Left renal cortex interstitium (tissue), 4 donors: Measurements from ENCODE around the gene TMOD2. TPM values are rescaled to one million over a fixed set of nuclear protein-coding genes. Genes with fewer than 3 reads are reported as not detected.

Experiments
- DNase-seq, 4 donors: peaks; one replicate each; pipeline ENCODE4 v3.0.0-alpha.2; 2013; ENCODE audit warnings: low read depth in 4 of 4, low spot score in 2 of 4, missing footprints in 1 of 4
- polyA plus RNA-seq, 4 donors: library from polyadenylated mRNA; unstranded; fragments of 120-200 nt; gene quantifications; one replicate each; pipeline ENCODE4 v1.2.1, GENCODE V29; 2013; ENCODE audit not compliant: insufficient read length in 4 of 4

The TMOD2 gene
- polyA plus RNA-seq, 4 donors: 4.0 to 5.8 (median 4.3) TPM

DNA sequence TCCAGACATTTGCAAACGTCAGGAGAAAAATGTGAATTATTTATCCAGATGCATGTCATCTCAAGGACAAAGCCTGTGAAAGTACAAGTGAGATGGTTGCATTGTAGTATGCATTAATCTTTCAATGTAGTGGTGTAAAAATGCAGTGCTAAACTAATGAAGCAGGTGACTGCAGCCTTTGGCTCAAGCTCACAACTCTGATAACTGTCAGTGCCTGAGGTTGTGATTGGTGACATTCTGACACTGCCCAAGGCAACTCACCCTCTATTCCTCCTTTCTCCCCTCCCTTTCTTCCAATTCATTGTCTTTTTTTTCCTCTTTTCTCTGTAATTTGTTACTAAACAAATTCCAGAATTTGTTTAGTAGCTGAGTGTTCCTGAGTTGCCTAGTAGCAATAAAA lies 58.1 kb downstream of the TMOD2 start:
- no peak for DNase-seq

DNA sequence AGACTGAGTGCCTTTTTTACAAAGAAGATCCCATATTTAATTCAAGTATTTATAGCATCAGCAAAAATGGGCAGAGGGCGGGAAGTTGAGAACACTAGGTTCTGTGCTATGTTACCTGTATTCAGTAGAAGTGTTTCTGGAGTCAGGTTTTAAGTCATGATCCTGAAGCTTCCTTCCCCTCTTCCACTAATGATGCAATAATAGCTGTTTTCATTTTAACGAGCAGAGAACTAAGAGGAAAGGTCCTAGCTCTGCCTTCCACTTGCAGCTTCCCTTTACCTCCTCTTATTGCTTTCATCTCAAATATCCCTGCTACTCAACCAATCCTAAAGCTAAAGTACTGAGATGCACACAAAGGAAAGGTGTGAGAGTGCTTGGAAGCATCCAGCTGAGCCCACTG lies 61.2 kb downstream of the TMOD2 start:
- DNase-seq: no peak

DNA sequence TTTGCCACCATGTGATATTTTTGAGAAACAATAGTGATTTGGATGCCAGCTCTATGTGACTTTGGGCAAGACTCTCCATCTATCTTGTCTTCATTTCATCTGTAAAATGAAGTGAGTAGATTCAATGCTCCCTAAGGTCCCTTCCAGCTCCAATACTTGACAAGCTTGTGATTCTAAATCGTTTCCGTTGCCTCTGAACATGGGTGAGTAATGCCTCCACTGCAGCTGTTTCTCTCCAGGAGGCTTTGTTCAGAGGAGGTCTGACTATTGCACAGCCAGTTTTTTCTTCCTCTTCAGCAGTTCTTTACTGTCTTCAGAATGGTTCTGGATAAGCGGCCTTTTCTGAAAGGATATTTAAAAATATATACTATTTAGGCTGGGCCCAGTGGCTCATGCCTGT lies 63.2 kb downstream of the TMOD2 start:
- DNase-seq: no peak

- no peak for DNase-seq
Measured at GRCh38 chr15:51816611-51817010, 65.2 kb downstream of the TMOD2 start.

GRCh38 chr15:51818150-51818549 lies 66.8 kb downstream of the TMOD2 start:
- DNase-seq: no peak

- no peak for DNase-seq
Measured at GRCh38 chr15:51825698-51826097, 74.3 kb downstream of the TMOD2 start.

GRCh38 chr15:51828621-51829375 lies 77.4 kb downstream of the TMOD2 start:
- no peak for DNase-seq

DNA sequence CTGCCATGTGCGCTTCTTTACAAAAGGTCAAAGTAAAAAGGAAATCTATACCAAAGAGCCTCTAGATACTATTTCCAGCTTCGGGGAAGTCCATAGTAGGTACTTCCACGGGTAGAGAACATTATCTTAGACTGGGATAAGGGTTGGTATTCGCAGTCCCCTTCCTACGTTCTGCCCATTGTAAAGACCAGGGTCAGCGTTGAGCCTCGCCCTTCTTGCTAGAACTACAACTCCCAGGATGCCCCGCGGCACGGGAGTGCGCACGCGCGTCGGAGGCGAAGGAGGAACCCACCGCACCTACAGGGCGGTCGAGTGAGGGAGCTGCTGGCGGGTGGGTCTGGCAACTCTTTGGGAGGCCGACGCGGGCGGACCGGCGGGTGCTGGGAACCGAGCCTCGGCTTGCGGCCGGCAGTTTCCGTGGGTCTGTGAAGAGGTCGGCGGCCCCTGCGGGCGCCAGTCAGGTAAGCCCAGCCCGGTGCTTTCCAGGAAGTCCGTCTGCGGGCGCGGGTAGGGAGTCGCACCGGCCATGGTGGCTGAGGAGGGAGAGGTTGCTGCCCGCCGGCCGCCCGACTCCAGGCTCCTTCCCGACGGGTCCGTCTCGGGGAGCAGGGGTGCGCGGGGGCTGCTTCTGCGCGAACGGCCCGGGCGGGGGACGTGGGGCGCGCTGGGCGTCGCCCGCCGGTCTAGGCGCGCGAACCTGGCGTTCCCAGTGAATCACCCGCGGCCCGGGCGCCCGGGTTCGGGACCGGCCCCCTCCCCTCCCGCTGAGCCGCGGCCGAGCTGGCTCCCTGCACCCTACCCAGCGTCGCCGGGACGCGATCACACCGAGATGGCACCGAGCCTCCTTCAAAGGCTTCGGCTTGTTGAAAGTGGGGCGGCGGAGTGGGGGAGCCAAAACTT lies 78.2 kb downstream of the TMOD2 start, which contains the start of gene TMOD3:
Gene TMOD3 (plus strand): TSS at position 278 of the 900 bp plus-strand sequence. CDS start 33,232 bp downstream, outside the sequence.
- peak; percentile 76 to 88 (median 80) for DNase-seq

GRCh38 chr15:51830276-51830806 lies 78.9 kb downstream of the TMOD2 start:
- DNase-seq: peak; percentile 63 to 78 (median 72)

DNA sequence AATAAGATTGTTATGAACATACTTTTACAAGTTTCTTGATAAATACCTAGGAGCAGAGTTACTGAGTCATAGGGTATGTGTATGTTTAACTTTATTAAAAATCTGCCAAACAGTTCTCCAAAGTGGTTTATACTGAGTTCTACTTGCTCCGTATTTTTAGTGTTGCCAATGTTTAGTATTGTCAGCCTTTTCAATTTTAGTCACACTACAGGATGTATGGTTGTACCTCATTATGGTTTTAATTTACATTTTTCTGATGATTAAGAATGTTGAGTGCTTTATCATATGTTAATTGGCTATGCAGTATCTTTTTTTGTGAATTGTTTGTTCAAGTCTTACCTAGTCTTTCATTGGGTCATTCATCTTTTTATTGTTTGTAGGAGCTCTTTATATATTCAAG lies 82.4 kb downstream of the TMOD2 start:
- DNase-seq: no peak

DNA sequence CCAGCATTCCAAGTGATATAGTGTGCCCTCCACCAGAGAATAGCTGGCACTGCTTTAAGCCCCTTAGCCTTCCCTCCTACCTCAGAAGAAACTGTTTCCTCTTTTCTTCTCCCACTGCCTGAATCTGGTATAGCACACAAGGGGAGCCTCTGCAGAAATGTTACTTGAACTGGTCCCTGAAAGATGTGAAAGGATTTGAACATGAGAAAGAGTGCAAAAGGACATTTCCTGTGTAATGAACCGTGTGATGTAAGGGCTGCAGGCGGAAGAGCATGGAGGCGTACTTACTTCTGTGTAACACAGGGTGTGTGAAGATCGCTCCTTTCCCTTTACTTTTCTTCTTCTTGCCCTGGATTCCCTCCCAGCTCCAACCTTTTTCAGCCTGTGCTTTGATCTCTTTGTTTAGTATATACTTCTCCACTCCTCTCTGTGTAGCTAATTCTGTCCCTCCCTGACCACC lies 86.4 kb downstream of the TMOD2 start:
- DNase-seq: peak in 2 of 4 donors; percentile 28 to 34

DNA sequence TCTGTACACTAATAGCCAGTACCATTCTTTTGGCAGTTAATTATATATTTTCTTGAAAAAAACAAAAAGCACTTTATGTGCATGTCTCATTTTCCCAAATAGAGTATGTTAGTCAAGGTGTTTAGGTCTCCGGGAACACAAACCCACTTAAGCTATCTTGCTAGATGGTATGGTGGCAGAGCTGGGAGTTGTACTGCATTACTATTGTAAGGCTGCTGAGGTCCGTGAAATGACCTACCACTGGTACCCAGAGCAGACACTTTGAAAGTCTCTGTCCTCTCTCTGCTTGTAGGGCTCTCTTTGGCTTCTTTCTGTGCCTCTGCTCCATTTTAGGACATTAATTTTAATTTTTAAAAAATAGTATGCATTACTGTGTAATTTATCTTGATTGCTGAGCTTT lies 86.9 kb downstream of the TMOD2 start:
- DNase-seq: no peak

- no peak for DNase-seq
Measured at GRCh38 chr15:51840692-51841091, 89.3 kb downstream of the TMOD2 start.

DNA sequence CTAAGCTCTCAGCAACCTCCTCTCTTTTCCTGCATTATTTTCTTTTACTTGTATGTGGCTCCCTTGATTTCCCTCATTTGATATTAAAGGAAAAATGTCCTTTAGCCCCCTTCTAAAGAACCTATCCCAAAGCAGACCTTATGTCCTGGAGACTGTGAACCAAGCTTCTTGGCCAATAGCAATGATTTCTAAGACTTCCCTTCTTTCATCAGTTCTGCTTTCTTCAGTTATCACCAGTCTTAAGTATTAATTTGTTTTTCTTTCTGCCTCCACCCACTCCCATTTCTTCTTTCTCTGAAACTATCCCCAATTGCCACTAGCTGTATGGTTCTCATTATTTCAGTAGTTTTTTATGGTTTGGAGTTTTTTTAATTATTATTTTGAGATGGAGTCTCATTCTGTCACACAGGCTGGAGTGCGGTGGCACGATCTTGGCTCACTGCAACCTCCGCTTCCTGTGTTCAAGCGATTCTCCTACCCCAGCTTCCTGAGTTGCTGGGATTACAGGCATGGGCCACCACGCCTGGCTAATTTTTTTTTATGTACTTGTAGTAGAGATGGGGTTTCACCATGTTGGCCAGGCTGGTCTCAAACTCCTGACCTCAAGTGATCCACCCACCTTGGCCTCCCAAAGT lies 90.1 kb downstream of the TMOD2 start:
- no peak for DNase-seq

DNA sequence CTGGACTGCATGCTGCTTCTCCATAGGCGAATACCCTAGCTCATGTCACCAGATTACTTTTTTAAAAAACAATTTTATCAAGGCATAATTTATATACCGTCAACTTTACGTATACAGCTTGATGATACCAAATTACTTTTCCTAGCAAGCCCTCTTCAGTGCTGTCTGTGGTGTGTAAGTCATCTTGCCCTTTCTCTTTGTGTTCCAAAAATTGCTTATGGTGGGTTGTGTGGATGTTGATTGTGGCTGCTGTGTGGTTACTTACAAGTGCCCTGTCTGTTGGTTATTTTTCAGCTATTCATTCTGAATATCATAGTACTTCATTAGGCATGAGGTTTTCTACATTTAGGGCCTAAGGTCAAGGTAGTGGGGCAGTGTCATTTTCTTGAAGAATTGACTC lies 90.9 kb downstream of the TMOD2 start:
- no peak for DNase-seq

- no peak for DNase-seq
Measured at GRCh38 chr15:51842852-51843737, 91.7 kb downstream of the TMOD2 start.

- DNase-seq: no peak
Measured at GRCh38 chr15:51844747-51845426, 93.5 kb downstream of the TMOD2 start.

DNA sequence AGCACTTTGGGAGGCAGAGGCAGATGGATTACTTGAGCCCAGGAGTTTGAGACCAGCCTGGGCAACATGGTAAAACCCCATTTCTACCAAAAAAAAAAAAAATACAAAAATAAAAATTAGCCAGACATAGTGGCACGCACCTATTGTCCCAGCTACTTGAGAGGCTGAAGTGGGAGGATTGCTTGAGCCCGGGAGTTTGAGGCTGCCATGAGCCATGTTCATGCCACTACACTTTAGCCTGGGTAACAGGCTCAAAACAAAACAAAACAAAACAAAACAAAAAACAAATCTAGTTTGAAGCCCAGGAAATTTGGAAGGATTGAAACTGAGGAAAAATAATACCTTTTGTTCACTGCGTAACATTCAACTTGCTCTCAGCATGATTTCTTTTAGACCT lies 94.7 kb downstream of the TMOD2 start:
- no peak for DNase-seq
